HG03095 (cell line): ENCODE results near the gene HAND1.
A peak's percentile ranks its signal among the peaks of the same experiment; 100 is the strongest.

ENCODE experiments used
- ATAC-seq: cut with Tn5 transposase; IDR thresholded peaks from one replicate; pipeline ENCODE4 v1.9.1; 2021; ENCODE audit warnings: moderate library complexity; ENCODE audit not compliant: unreplicated experiment

The HAND1 gene

GRCh38 chr5:154506049-154506715 is 28.2 kb upstream of the HAND1 start:
- ATAC-seq, result no peak

GRCh38 chr5:154505567-154505966 is 27.5 kb upstream of the HAND1 start:
- ATAC-seq, result no peak

GRCh38 chr5:154503698-154504039 is 25.6 kb upstream of the HAND1 start:
- ATAC-seq, result no peak

GRCh38 chr5:154502180-154502579 is 24.2 kb upstream of the HAND1 start:
- no peak for ATAC-seq

GRCh38 chr5:154501566-154501965 is 23.5 kb upstream of the HAND1 start:
- no peak for ATAC-seq

GRCh38 chr5:154498994-154499393 is 21.0 kb upstream of the HAND1 start:
- no peak for ATAC-seq

GRCh38 chr5:154498591-154498990 is 20.6 kb upstream of the HAND1 start:
- no peak for ATAC-seq

- ATAC-seq, result no peak
Measured at GRCh38 chr5:154494036-154494435, 16.0 kb upstream of the HAND1 start.

- ATAC-seq, result no peak
Measured at GRCh38 chr5:154493274-154493673, 15.2 kb upstream of the HAND1 start.

- no peak for ATAC-seq
Measured at GRCh38 chr5:154491941-154492340, 13.9 kb upstream of the HAND1 start.

- peak; percentile 97 for ATAC-seq
Measured at GRCh38 chr5:154487541-154487940, 9.5 kb upstream of the HAND1 start.

- no peak for ATAC-seq
Measured at GRCh38 chr5:154486427-154486866, 8.4 kb upstream of the HAND1 start.

- ATAC-seq, result no peak
Measured at GRCh38 chr5:154485850-154486426, 7.9 kb upstream of the HAND1 start.

GRCh38 chr5:154485096-154485491 is 7.1 kb upstream of the HAND1 start:
- no peak for ATAC-seq

GRCh38 chr5:154484393-154485095 is 6.5 kb upstream of the HAND1 start:
- no peak for ATAC-seq

GRCh38 chr5:154483654-154484392 is 5.8 kb upstream of the HAND1 start:
- ATAC-seq, result no peak

- no peak for ATAC-seq
Measured at GRCh38 chr5:154482528-154483449, 4.8 kb upstream of the HAND1 start.

GRCh38 chr5:154481584-154482381 is 3.8 kb upstream of the HAND1 start:
- no peak for ATAC-seq

GRCh38 chr5:154480847-154481246 is 2.8 kb upstream of the HAND1 start:
- ATAC-seq, result no peak
